LNCaP clone FGC (cell line): Measurements from ENCODE around the gene ARX.

Experiments
- DNase-seq: peaks from one replicate; pipeline ENCODE4 v3.0.0-alpha.2; 2011; ENCODE audit warnings: low read depth
- H3K4me3 ChIP-seq: 2 replicates; pipeline ENCODE4 v1.5.1; 2011; ENCODE audit warnings: mild to moderate bottlenecking, low read depth, low read length, control low read depth
- CTCF ChIP-seq: IDR thresholded peaks from 2 replicates; pipeline ENCODE4 v1.5.1; 2012; ENCODE audit warnings: mild to moderate bottlenecking; ENCODE audit not compliant: control insufficient read depth, insufficient read depth; ENCODE audit errors: extremely low read depth

Gene ARX

GRCh38 chrX:25016938-25017598, 1.3 kb upstream of the ARX start:
- no peak for TF ChIP-seq CTCF
- no peak overlapping the region for H3K4me3 ChIP-seq
- DNase-seq, result no peak

GRCh38 chrX:25016361-25016671, 551 bp upstream of the ARX start:
- no peak for TF ChIP-seq CTCF
- H3K4me3 ChIP-seq, result no peak overlapping the region
- DNase-seq, result no peak

- DNase-seq, result no peak
- no peak overlapping the region for H3K4me3 ChIP-seq
Measured at GRCh38 chrX:25014366-25014838, 1.4 kb downstream of the ARX start.

GRCh38 chrX:25013632-25014365, 2.0 kb downstream of the ARX start:
- DNase-seq, result no peak
- H3K4me3 ChIP-seq, result peak overlapping the region; percentile 13; the same call in 1 of the 2 replicates
- TF ChIP-seq CTCF, result no peak

More at GRCh38 chrX:25014366-25014838, 1.4 kb downstream of the ARX start:
- TF ChIP-seq CTCF, result no peak

- no peak for TF ChIP-seq CTCF
- DNase-seq, result no peak
- peak overlapping the region; percentile 44 for H3K4me3 ChIP-seq
Measured at GRCh38 chrX:25012793-25013631, 2.8 kb downstream of the ARX start.

- TF ChIP-seq CTCF, result no peak
- no peak overlapping the region for H3K4me3 ChIP-seq
- no peak for DNase-seq
Measured at GRCh38 chrX:25012433-25012735, 3.4 kb downstream of the ARX start.
